Measurements from ENCODE around the gene ZRANB1.

The ZRANB1 gene

GRCh38 chr10:124921261-124921660 lies 20.7 kb upstream of the ZRANB1 start:
- DNase-seq (ENCODE audit: low read depth, low spot score) = no peak

- no peak for DNase-seq (ENCODE audit: low read depth, low spot score)
These were observed 18.2 kb upstream of the ZRANB1 start for GRCh38 chr10:124923684-124924083.

GRCh38 chr10:124926548-124926947 lies 15.4 kb upstream of the ZRANB1 start:
- DNase-seq (ENCODE audit: low read depth, low spot score) = no peak

- no peak for DNase-seq (ENCODE audit: low read depth, low spot score)
These were observed 13.8 kb upstream of the ZRANB1 start for GRCh38 chr10:124928087-124928486.

DNA sequence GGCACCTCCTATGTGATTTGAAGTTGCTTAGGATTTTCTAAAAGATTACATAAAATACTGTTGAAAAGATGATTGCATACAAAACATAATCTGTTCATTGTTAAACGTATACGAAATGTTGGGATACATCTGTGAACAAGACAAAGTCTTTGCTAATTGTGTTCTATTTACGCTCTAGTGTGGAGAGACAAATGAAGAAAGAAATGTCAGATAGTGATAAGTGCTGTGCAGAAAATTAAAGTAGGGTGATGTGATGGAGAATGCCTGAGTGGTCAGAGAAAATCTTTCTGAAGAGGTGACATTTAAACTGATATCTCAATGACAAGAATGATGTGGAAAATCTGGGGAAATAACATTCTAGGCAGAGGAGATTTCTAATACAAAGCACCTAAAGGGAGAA lies 13.4 kb upstream of the ZRANB1 start:
- no peak for DNase-seq (ENCODE audit: low read depth, low spot score)

DNA sequence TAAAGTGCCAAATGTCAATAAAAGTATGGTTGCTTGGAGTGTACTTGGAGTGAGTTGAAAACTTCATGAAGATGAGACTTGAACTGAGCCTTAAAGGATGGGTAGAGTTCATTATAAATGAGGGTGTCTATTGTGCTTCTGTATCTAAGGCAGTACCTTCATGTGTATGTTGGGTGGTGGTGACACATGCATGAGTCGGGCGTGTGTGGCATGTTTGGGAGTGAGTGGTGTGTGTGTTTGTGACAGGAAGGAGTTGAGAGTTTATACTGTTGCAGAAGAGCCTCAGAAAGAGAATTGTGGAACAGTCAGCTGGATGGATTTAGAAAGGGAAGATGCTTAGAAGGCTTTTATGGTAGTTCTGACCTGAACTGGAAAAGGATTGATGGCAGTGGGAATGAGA lies 6.0 kb upstream of the ZRANB1 start:
- DNase-seq (ENCODE audit: low read depth, low spot score) = no peak

DNA sequence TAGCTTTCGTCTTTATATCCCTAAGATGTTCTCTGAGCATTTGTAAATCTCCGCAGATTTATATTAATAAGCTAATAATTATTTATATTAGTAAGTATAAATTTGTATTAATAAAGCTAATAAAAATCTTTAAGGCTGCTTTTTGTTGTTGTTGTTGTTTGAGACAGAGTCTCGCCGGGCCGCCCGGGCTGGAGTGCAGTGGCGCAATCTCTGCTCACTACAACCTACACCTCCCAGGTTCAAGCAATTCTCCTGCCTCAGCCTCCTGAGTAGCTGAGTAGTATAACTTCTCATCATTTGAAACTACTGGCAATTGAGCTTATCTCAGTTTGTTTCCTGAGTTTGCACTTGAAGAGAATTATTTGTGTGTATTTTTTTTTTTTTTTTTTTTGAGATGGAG lies 5.1 kb upstream of the ZRANB1 start:
- DNase-seq (ENCODE audit: low read depth, low spot score) = no peak

GRCh38 chr10:124939290-124939689 lies 2.6 kb upstream of the ZRANB1 start:
- DNase-seq (ENCODE audit: low read depth, low spot score) = no peak

DNA sequence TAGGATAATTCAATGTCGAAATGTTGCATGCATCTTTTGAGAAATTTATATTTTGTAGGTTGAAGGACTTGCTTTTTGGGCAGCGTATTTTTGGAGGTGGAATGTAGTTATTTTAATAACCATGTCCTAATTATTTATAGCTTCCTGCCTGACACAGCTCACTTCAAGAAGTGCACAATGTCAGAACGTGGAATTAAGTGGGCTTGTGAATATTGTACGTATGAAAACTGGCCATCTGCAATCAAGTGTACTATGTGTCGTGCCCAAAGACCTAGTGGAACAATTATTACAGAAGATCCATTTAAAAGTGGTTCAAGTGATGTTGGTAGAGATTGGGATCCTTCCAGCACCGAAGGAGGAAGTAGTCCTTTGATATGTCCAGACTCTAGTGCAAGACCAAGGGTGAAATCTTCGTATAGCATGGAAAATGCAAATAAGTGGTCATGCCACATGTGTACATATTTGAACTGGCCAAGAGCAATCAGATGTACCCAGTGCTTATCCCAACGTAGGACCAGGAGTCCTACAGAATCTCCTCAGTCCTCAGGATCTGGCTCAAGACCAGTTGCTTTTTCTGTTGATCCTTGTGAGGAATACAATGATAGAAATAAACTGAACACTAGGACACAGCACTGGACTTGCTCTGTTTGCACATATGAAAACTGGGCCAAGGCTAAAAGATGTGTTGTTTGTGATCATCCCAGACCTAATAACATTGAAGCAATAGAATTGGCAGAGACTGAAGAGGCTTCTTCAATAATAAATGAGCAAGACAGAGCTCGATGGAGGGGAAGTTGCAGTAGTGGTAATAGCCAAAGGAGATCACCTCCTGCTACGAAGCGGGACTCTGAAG lies 620 bp downstream of the ZRANB1 start:
- DNase-seq (ENCODE audit: low read depth, low spot score) = no peak

DNA sequence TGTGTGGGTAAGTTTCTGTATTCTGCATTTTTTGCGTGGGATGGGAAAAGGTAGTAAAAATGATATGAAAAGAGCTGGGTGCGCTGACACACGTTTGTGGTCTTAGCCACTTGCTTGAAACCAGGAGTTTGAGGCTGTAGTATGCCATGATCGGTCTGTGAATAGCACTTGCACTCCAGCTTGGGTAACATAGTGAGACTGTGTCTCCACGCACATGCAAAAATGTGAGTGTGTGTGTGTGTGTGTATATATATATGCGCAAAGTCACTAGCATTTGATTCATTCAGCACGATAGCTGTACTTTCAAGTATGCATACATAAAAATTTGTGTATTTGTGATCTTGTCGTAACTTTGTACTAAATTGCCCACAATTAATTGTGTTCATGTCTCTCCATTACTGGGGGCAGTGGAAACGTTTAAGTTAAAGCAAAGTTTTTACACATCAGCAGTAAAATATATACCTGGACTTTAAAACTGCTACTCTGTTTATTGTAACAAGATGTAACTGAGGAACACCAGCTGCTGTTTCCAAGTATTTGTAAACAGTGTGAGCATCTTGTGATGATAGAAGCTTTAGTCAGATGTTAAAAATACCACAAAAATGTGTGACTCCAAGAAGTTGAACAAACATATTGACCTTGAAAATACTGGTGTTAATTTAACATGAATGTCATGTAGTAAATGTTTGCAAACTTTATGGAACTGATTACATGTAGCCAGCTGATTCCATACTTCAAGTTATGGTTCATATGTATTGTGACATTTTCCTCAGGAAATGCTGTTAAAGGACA lies 1.6 kb downstream of the ZRANB1 start:
- no peak for DNase-seq (ENCODE audit: low read depth, low spot score)

DNA sequence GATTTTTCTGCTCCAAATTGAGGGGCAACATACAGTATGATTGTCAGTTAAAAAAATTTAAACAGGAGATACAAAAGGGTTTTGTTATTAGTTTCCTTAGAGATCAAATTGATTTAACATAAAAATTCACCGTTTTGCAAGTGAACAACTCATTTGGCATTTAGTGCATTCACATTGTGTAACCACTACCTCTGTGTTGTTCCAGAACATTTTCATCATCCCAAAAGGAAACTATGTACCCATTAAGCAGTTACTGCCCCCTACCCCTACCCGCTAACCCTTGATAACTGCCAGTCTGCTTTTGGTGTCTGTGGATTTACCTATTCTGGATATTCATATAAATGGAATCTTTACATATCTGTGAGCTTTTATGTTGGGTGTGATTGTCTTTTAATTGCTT lies 3.1 kb downstream of the ZRANB1 start:
- no peak for DNase-seq (ENCODE audit: low read depth, low spot score)

DNA sequence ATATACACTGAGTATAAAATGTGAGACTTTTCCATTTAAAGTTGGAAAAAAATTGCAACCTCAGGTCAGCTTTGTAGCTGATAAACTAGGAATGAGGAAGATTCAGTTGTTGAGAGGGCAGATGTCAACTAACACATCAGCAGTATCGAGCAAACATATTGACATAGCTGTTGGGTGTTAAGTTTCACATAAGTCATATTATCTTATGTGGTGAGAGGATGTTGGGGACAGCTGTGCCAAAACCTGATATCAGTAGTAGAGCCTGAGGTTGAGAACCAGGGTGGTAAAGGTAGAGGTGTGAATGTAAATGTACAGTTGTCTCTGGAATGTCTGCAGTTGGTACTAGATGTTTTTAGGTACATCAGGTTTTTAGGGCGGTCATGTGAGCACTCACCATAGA lies 5.0 kb downstream of the ZRANB1 start:
- no peak for DNase-seq (ENCODE audit: low read depth, low spot score)

DNA sequence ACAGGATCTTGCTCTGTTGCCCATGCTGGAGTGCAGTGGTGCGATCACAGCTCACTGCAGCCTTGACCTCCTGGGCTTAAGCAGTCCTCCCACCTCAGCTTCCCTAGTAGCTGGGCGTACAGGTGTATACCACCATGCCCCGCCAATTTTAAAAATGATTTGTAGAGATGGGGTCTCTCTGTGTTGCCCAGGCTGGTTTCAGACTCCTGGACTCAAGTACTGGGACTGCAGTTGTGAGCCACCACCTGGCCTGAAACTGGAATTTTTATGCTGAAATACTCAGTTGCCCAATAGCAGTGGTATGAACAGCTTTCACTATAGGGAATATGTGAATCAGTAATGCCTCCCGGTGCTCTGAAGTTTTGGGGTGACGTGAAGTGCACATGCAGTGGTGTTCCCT lies 7.6 kb downstream of the ZRANB1 start:
- no peak for DNase-seq (ENCODE audit: low read depth, low spot score)

DNA sequence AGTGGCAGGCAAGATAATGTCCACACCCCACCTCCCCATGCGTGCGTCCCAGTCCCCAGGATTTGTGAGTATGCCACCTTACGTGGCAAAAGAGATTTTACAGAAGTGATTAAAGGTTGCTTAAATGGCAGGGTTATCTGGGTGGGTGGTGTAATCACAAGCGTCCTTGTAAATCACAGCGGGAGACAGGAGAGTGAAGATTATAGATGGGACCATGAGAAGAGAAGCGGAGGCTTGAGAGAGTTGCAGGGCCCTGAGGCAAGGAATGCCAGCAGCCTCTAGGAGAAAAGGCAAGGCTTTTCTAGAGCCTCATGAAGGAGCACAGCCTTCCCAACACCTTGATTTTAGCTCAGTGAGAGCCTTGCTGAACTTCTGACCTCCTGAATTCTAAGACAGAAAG lies 10.2 kb downstream of the ZRANB1 start:
- no peak for DNase-seq (ENCODE audit: low read depth, low spot score)

DNA sequence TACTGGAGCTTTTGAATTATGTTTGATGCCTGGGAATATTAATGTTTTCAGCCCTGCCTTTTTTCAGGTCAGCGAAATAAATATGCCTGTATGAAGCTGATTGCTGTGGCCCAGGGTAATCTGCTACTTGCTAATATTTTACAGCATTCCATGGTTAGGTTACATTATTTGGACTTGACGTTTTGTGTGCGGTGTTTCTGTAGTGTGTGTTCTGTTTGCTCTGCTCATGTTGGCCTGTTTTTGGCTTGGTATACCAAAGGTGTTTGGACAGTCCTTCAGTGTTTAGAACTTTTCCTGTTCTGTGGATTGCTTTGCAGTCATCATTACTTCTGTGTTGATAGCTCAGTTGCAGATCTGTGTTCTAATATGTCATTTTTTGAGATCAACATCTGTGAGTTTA lies 11.5 kb downstream of the ZRANB1 start:
- DNase-seq (ENCODE audit: low read depth, low spot score) = no peak

DNA sequence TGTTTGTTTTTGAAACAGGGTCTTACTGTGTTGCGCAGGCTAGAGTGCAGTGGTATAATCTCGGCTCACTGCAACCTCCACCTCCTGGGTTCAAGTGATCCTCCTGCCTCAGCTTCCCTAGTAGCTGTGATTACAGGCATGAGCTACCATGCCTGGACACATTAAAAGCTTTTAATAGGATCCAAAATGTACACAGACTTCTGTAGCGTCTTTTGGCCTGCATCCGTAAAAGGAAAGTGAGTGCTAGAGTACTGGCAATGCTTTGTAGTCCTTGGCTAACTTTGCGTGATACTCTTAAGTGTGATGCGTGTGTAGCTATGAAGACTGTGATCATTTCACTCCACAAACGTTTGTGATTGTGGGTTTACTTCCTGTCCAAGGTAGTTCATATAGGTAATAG lies 13.3 kb downstream of the ZRANB1 start:
- DNase-seq (ENCODE audit: low read depth, low spot score) = no peak

GRCh38 chr10:124955868-124956267 lies 13.9 kb downstream of the ZRANB1 start:
- no peak for DNase-seq (ENCODE audit: low read depth, low spot score)

DNA sequence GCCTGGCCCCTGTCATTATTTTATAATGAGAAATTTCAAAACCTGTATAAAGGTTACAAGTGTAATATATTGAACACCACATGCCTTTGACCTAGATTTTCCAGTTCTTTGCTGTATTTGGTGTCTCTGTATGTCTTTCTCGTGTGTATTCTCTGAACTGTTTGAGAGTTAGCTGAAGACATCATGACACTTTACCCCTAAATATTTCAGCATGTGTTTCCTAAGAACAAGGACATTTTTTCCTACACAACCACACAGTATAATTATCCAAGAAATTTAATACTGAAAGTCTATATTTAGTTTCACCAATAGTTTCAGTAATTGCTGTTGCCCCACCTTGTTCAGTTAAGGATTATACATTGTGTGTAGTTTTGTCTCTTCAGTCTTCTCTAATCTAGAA lies 14.8 kb downstream of the ZRANB1 start:
- DNase-seq (ENCODE audit: low read depth, low spot score) = no peak

DNA sequence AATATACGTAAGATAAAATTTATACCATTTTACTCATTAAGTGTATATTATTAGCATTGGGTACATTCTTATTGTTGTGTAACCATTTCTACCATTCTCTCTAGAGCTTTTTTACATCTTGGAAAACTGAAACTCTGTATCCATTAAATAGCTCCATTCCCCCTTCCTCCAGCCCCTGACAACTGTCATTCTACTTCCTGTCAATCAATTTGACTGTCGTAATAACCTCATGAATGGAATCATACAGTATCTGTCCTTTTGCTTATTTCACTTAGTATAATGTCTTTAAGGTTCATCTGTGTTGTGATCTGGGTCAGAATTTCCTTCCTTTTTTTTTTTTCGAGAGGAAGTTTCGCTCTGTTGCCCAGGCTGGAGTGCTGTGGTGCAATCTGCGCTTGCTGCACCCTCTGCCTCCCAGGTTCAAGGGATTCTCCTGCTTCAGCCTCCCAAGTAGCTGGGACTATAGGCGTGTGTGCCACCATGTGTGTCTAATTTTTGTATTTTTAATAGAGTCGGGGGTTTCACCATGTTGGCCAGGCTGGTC lies 15.6 kb downstream of the ZRANB1 start:
- no peak for DNase-seq (ENCODE audit: low read depth, low spot score)

DNA sequence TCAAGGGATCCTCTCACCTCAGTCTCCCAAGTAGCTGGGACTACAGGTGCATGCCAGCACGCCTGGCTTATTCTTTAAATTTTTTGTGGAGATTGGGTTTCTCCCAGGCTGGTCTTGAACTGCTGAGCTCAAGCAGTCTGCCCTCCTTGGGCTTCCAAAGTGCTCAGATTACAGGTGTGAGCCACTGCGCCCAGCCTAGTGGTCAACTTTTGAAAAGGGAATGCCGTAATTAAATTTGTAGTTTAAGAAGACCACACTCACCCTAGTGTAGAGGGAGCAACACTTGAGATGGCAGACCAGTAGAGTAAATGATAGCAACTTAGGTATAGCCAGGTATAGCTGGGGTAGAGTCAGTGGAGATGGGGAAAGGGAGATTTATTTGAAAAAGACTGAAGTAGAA lies 17.6 kb downstream of the ZRANB1 start:
- no peak for DNase-seq (ENCODE audit: low read depth, low spot score)

DNA sequence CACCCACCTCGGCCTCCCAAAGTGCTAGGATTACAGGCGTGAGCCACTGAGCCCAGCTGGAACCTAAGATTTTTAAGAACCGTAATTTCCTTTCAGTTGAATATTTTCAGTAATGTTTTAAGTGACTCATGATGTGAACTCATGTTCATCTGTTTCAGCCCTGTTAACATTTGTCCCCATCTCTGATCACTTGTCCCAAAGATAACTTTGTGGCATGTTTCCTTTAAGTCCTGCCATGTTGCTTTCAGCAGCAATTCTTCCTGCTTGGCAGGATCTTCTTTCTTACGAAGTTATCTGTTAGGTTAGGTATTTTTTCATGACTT lies 19.3 kb downstream of the ZRANB1 start:
- DNase-seq (ENCODE audit: low read depth, low spot score) = no peak

GRCh38 chr10:124962421-124962820 lies 20.5 kb downstream of the ZRANB1 start:
- no peak for DNase-seq (ENCODE audit: low read depth, low spot score)

All from activated naive CD8-positive, alpha-beta T cell treated with anti-CD3 and anti-CD28 coated beads, Interleukin-2, amount 50 U/mL, for 16 hours (primary cell).